Activated T-helper 2 cell treated with anti-CD3 and anti-CD28 coated beads, Interferon-gamma antibody, Interleukin-2, Interleukin-4, amounts not matched to agents 10 μg/mL and 5 μg/mL and 100 μg/mL, durations not matched to agents 14 hours and 24 hours and 36 hours (primary cell): ENCODE results near the gene LINGO4. TPM values are rescaled to one million over a fixed set of nuclear protein-coding genes. Genes with fewer than 3 reads are reported as not detected.
"Not testable (repeated sequence)": the region's sequence is repeated elsewhere in the genome, so short reads cannot be mapped to it uniquely, and the experiment has no call there.

Source experiments
- DNase-seq: peaks from one replicate; pipeline ENCODE4 v3.0.0; 2021; ENCODE audit warnings: low spot score
- H3K27ac Mint-ChIP-seq: one replicate; pipeline ENCODE4 v1.8.0; 2021; ENCODE audit warnings: mixed read lengths
- H3K27me3 Mint-ChIP-seq: one replicate; pipeline ENCODE4 v1.8.0; 2021; ENCODE audit warnings: low read depth, mixed read lengths
- H3K36me3 Mint-ChIP-seq: one replicate; pipeline ENCODE4 v1.8.0; 2021; ENCODE audit warnings: low read depth, mixed read lengths
- H3K4me1 Mint-ChIP-seq: one replicate; pipeline ENCODE4 v1.8.0; 2021; ENCODE audit warnings: low read depth, mixed read lengths
- H3K4me3 Mint-ChIP-seq: one replicate; pipeline ENCODE4 v1.8.0; 2021; ENCODE audit warnings: low read depth, mild to moderate bottlenecking, moderate library complexity, mixed read lengths
- H3K9me3 Mint-ChIP-seq: one replicate; pipeline ENCODE4 v1.8.0; 2021; ENCODE audit warnings: mixed read lengths
- intact Hi-C: fragments of 100-400 bp; cut with micrococcal nuclease; formaldehyde crosslinking; loops from one replicate; pipeline ENCODE4 v1.15.1; 2023
- total RNA-seq: library from RNA; stranded (reverse); gene quantifications from 2 replicates; pipeline ENCODE4 v1.2.3, GENCODE V29; 2022

The LINGO4 gene
- total RNA-seq, 1 donor from 2014 or later: not detected

GRCh38 chr1:151782741-151783140 lies 22.5 kb downstream of the LINGO4 start:
- Mint-ChIP-seq H3K36me3 (peaks cover 23% of the 10 kb centered on the region), H3K27me3 (peaks cover 1% of the 10 kb centered on the region), H3K4me1 (peaks cover 1% of the 10 kb centered on the region), H3K4me3 (no peak overlapping the region), H3K27ac (no peak overlapping the region), H3K9me3 (no peaks in the 10 kb centered on the region)
- intact Hi-C loops: no loop called here
- DNase-seq: no peak

- H3K4me1 Mint-ChIP-seq, H3K4me3 Mint-ChIP-seq, DNase-seq, H3K9me3 Mint-ChIP-seq, H3K27ac Mint-ChIP-seq, intact Hi-C loops, H3K27me3 Mint-ChIP-seq: not testable (repeated sequence)
- H3K36me3 Mint-ChIP-seq: peaks cover 23% of the 10 kb centered on the region
These were observed 23.2 kb downstream of the LINGO4 start for GRCh38 chr1:151782026-151782425.

- intact Hi-C loops, H3K4me1 Mint-ChIP-seq, H3K27me3 Mint-ChIP-seq, H3K4me3 Mint-ChIP-seq, H3K9me3 Mint-ChIP-seq, DNase-seq, H3K27ac Mint-ChIP-seq: not testable (repeated sequence)
- peaks cover 30% of the 10 kb centered on the region for H3K36me3 Mint-ChIP-seq
These were observed 24.5 kb downstream of the LINGO4 start for GRCh38 chr1:151780736-151781135.

- no peaks in the 10 kb centered on the region for H3K9me3 Mint-ChIP-seq
- H3K27me3 Mint-ChIP-seq: no peaks in the 10 kb centered on the region
- peaks cover 34% of the 10 kb centered on the region for H3K36me3 Mint-ChIP-seq
- intact Hi-C loops: no loop called here
- H3K4me3 Mint-ChIP-seq: no peak overlapping the region
- no peak overlapping the region for H3K27ac Mint-ChIP-seq
- no peaks in the 10 kb centered on the region for H3K4me1 Mint-ChIP-seq
- DNase-seq: no peak
These were observed 25.4 kb downstream of the LINGO4 start for GRCh38 chr1:151779852-151780251.

GRCh38 chr1:151777317-151777716 lies 27.9 kb downstream of the LINGO4 start:
- Mint-ChIP-seq H3K36me3 (peaks cover 35% of the 10 kb centered on the region), H3K4me1 (no peaks in the 10 kb centered on the region), H3K27me3 (no peaks in the 10 kb centered on the region), H3K27ac (no peak overlapping the region), H3K9me3 (no peaks in the 10 kb centered on the region), H3K4me3 (no peak overlapping the region)
- intact Hi-C loops: no loop called here
- no peak for DNase-seq

GRCh38 chr1:151776665-151777062 lies 28.6 kb downstream of the LINGO4 start:
- Mint-ChIP-seq H3K27ac (no peak overlapping the region), H3K4me1 (no peaks in the 10 kb centered on the region), H3K4me3 (no peak overlapping the region), H3K27me3 (no peaks in the 10 kb centered on the region), H3K36me3 (peaks cover 35% of the 10 kb centered on the region), H3K9me3 (no peaks in the 10 kb centered on the region)
- intact Hi-C loops: no loop called here
- DNase-seq: no peak

- H3K36me3 Mint-ChIP-seq: peaks cover 31% of the 10 kb centered on the region
These were observed 29.1 kb downstream of the LINGO4 start for GRCh38 chr1:151775894-151776664.

GRCh38 chr1:151774256-151774922 lies 30.8 kb downstream of the LINGO4 start:
- Mint-ChIP-seq H3K4me3 (no peak overlapping the region), H3K36me3 (peaks cover 26% of the 10 kb centered on the region), H3K27me3 (no peaks in the 10 kb centered on the region), H3K4me1 (no peaks in the 10 kb centered on the region), H3K9me3 (no peaks in the 10 kb centered on the region), H3K27ac (no peak overlapping the region)
- intact Hi-C loops: no loop called here
- no peak for DNase-seq

More at GRCh38 chr1:151775894-151776664, 29.1 kb downstream of the LINGO4 start:
- intact Hi-C loops: no loop called here
- DNase-seq: no peak
- no peaks in the 10 kb centered on the region for H3K4me1 Mint-ChIP-seq
- H3K9me3 Mint-ChIP-seq: no peaks in the 10 kb centered on the region
- no peak overlapping the region for H3K4me3 Mint-ChIP-seq
- H3K27ac Mint-ChIP-seq: no peak overlapping the region
- no peaks in the 10 kb centered on the region for H3K27me3 Mint-ChIP-seq

GRCh38 chr1:151773702-151774101 lies 31.5 kb downstream of the LINGO4 start:
- Mint-ChIP-seq H3K9me3 (no peaks in the 10 kb centered on the region), H3K4me1 (no peaks in the 10 kb centered on the region), H3K36me3 (peaks cover 19% of the 10 kb centered on the region), H3K27ac (no peak overlapping the region), H3K4me3 (no peak overlapping the region), H3K27me3 (no peaks in the 10 kb centered on the region)
- intact Hi-C loops: no loop called here
- no peak for DNase-seq

GRCh38 chr1:151769270-151769669 lies 35.9 kb downstream of the LINGO4 start:
- intact Hi-C loops: not testable (repeated sequence)

GRCh38 chr1:151768351-151769066 lies 36.7 kb downstream of the LINGO4 start:
- H3K4me3 Mint-ChIP-seq, H3K27me3 Mint-ChIP-seq, H3K9me3 Mint-ChIP-seq, DNase-seq, H3K36me3 Mint-ChIP-seq, H3K27ac Mint-ChIP-seq, intact Hi-C loops: not testable (repeated sequence)
- peaks cover 19% of the 10 kb centered on the region for H3K4me1 Mint-ChIP-seq

More at GRCh38 chr1:151769270-151769669, 35.9 kb downstream of the LINGO4 start:
- H3K9me3 Mint-ChIP-seq, H3K4me3 Mint-ChIP-seq, H3K36me3 Mint-ChIP-seq, H3K27me3 Mint-ChIP-seq, DNase-seq, H3K27ac Mint-ChIP-seq: not testable (repeated sequence)
- H3K4me1 Mint-ChIP-seq: peaks cover 12% of the 10 kb centered on the region

GRCh38 chr1:151763990-151764389 lies 41.2 kb downstream of the LINGO4 start:
- H3K4me1 Mint-ChIP-seq: peaks cover 30% of the 10 kb centered on the region
- H3K27me3 Mint-ChIP-seq: no peaks in the 10 kb centered on the region
- H3K36me3 Mint-ChIP-seq: peaks cover 34% of the 10 kb centered on the region
- intact Hi-C loops: loop anchor here (1.0 to 2.0 kb wide), 2 partner anchors 26 to 73 kb away; partner anchors contain the start of gene TDRKH
- peak overlapping the region; percentile 90 for H3K4me3 Mint-ChIP-seq
- no peaks in the 10 kb centered on the region for H3K9me3 Mint-ChIP-seq
- H3K27ac Mint-ChIP-seq: peak overlapping the region; percentile 95
- no peak for DNase-seq
